Measurements from ENCODE around the gene ARPC2. TPM values are rescaled to one million over a fixed set of nuclear protein-coding genes. Genes with fewer than 3 reads are reported as not detected.
A peak's percentile ranks its signal among the peaks of the same experiment; 100 is the strongest.

Gene ARPC2
- total and polyA plus RNA-seq, 10 of the 15 experiments (the other 5 are each of a cell fraction or from before 2014, with no cell fraction given) = 440 to 980 (median 709) TPM

DNA sequence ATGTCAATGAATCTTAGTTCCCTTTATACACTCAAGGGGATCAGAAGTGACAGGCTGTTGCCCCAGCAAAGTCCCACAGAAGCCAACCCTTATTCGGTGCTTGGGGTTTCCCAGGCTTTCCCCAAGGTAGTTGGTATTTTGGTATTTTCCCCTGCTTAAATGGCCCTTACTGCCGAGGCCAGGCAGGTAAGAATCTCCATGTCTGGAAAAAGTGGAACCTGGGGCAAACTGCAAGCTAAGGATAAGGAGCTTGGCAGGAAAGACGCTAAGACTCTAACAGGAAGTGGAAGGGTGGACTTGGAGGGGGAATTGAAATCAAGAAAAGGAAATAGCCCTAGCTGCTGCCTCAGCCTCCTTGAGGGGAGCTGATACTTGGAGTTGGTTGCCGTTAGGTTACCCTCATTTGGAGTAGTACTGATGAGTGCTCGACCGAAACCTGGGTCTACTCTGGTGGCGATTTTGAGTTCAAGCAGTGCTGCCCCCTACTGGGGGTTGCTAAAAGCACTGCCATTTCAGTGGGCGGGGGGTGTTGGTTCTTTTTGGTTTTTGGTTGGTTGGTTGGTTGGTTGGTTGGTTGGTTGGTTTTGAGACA is 40.5 kb downstream of the ARPC2 start (continued):
- TF ChIP-seq, protein P1, sequence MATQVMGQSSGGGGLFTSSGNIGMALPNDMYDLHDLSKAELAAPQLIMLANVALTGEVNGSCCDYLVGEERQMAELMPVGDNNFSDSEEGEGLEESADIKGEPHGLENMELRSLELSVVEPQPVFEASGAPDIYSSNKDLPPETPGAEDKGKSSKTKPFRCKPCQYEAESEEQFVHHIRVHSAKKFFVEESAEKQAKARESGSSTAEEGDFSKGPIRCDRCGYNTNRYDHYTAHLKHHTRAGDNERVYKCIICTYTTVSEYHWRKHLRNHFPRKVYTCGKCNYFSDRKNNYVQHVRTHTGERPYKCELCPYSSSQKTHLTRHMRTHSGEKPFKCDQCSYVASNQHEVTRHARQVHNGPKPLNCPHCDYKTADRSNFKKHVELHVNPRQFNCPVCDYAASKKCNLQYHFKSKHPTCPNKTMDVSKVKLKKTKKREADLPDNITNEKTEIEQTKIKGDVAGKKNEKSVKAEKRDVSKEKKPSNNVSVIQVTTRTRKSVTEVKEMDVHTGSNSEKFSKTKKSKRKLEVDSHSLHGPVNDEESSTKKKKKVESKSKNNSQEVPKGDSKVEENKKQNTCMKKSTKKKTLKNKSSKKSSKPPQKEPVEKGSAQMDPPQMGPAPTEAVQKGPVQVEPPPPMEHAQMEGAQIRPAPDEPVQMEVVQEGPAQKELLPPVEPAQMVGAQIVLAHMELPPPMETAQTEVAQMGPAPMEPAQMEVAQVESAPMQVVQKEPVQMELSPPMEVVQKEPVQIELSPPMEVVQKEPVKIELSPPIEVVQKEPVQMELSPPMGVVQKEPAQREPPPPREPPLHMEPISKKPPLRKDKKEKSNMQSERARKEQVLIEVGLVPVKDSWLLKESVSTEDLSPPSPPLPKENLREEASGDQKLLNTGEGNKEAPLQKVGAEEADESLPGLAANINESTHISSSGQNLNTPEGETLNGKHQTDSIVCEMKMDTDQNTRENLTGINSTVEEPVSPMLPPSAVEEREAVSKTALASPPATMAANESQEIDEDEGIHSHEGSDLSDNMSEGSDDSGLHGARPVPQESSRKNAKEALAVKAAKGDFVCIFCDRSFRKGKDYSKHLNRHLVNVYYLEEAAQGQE (IDR thresholded peaks at IDR 0.05; ENCODE audit: low read depth, low read length) = no peak
- TF ChIP-seq SPI1 (IDR thresholded peaks at IDR 0.05; ENCODE audit: borderline replicate concordance, insufficient read depth, low read depth, low read length) (peak; percentile 85), SRF (IDR thresholded peaks at IDR 0.05; ENCODE audit: low read depth in 2 of 2, low read length in 2 of 2) (no peak), MYC (IDR thresholded peaks at IDR 0.05; ENCODE audit: insufficient read depth, insufficient read length, insufficient replicate concordance, low read length, severe bottlenecking) (no peak), ATF7 (IDR thresholded peaks at IDR 0.05; ENCODE audit: low read depth) (no peak), SUPT20H (IDR thresholded peaks at IDR 0.05; ENCODE audit: borderline replicate concordance, control insufficient read depth, low read depth, low read length) (no peak), CHD2 (IDR thresholded peaks at IDR 0.05; ENCODE audit: borderline replicate concordance, low read depth, low read length) (no peak), NRF1 (conservative IDR thresholded peaks at IDR 0.05; ENCODE audit: low read depth, low read length) (no peak), POU2F2 (IDR thresholded peaks at IDR 0.05; ENCODE audit: borderline replicate concordance, low read depth, low read length) (no peak), ZNF217 (IDR thresholded peaks at IDR 0.05) (no peak), IRF4 (IDR thresholded peaks at IDR 0.05; ENCODE audit: low read depth, low read length) (peak; percentile 76; the same call in 1 of the 2 replicates), YBX1 (IDR thresholded peaks at IDR 0.05) (no peak), NFXL1 (IDR thresholded peaks at IDR 0.05; ENCODE audit: borderline replicate concordance) (no peak), HDAC6 (IDR thresholded peaks at IDR 0.05; ENCODE audit: unreplicated experiment) (no peak), MXI1 (IDR thresholded peaks at IDR 0.05; ENCODE audit: low read depth, low read length) (no peak), TARDBP (IDR thresholded peaks at IDR 0.05; ENCODE audit: borderline replicate concordance) (no peak), SREBF2 (IDR thresholded peaks at IDR 0.05; ENCODE audit: low read length) (no peak), SIN3A (IDR thresholded peaks at IDR 0.05; ENCODE audit: low read depth, low read length) (no peak)
- TF ChIP-seq, protein P2, sequence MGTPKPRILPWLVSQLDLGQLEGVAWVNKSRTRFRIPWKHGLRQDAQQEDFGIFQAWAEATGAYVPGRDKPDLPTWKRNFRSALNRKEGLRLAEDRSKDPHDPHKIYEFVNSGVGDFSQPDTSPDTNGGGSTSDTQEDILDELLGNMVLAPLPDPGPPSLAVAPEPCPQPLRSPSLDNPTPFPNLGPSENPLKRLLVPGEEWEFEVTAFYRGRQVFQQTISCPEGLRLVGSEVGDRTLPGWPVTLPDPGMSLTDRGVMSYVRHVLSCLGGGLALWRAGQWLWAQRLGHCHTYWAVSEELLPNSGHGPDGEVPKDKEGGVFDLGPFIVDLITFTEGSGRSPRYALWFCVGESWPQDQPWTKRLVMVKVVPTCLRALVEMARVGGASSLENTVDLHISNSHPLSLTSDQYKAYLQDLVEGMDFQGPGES (IDR thresholded peaks at IDR 0.05) = no peak
- TF ChIP-seq, protein P3, sequence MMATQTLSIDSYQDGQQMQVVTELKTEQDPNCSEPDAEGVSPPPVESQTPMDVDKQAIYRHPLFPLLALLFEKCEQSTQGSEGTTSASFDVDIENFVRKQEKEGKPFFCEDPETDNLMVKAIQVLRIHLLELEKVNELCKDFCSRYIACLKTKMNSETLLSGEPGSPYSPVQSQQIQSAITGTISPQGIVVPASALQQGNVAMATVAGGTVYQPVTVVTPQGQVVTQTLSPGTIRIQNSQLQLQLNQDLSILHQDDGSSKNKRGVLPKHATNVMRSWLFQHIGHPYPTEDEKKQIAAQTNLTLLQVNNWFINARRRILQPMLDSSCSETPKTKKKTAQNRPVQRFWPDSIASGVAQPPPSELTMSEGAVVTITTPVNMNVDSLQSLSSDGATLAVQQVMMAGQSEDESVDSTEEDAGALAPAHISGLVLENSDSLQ (IDR thresholded peaks at IDR 0.05) = peak; percentile 62
- TF ChIP-seq, protein P4, sequence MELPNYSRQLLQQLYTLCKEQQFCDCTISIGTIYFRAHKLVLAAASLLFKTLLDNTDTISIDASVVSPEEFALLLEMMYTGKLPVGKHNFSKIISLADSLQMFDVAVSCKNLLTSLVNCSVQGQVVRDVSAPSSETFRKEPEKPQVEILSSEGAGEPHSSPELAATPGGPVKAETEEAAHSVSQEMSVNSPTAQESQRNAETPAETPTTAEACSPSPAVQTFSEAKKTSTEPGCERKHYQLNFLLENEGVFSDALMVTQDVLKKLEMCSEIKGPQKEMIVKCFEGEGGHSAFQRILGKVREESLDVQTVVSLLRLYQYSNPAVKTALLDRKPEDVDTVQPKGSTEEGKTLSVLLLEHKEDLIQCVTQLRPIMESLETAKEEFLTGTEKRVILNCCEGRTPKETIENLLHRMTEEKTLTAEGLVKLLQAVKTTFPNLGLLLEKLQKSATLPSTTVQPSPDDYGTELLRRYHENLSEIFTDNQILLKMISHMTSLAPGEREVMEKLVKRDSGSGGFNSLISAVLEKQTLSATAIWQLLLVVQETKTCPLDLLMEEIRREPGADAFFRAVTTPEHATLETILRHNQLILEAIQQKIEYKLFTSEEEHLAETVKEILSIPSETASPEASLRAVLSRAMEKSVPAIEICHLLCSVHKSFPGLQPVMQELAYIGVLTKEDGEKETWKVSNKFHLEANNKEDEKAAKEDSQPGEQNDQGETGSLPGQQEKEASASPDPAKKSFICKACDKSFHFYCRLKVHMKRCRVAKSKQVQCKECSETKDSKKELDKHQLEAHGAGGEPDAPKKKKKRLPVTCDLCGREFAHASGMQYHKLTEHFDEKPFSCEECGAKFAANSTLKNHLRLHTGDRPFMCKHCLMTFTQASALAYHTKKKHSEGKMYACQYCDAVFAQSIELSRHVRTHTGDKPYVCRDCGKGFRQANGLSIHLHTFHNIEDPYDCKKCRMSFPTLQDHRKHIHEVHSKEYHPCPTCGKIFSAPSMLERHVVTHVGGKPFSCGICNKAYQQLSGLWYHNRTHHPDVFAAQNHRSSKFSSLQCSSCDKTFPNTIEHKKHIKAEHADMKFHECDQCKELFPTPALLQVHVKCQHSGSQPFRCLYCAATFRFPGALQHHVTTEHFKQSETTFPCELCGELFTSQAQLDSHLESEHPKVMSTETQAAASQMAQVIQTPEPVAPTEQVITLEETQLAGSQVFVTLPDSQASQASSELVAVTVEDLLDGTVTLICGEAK (IDR thresholded peaks at IDR 0.05; ENCODE audit: borderline replicate concordance) = no peak

Measured in GM12878 (cell line).